HepG2 (cell line): Measurements from ENCODE around the gene KMT2D. TPM values are rescaled to one million over a fixed set of nuclear protein-coding genes. Genes with fewer than 3 reads are reported as not detected.

Experiments
- ARHGAP35 ChIP-seq: sonication (generic); formaldehyde crosslinking; IDR thresholded peaks from 2 replicates; pipeline ENCODE4 v1.9.0; 2022; ENCODE audit warnings: mild to moderate bottlenecking, inconsistent platforms, moderate library complexity, missing genetic modification reagents, borderline replicate concordance
- CEBPG ChIP-seq: IDR thresholded peaks from 2 replicates; pipeline ENCODE4 v1.6.1; 2016
- FOXO1 ChIP-seq: sonication (generic); formaldehyde crosslinking; IDR thresholded peaks from 2 replicates; pipeline ENCODE4 v1.4.0; 2020; ENCODE audit warnings: missing genetic modification reagents
- KAT2B ChIP-seq: fragments of 150-350 bp; IDR thresholded peaks from 2 replicates; pipeline ENCODE4 v1.6.1; 2014; ENCODE audit warnings: low read depth, low read length, borderline replicate concordance
- KAT7 ChIP-seq: IDR thresholded peaks from 2 replicates; pipeline ENCODE4 v1.6.1; 2018; ENCODE audit warnings: borderline replicate concordance, missing compliant biosample characterization
- U2AF1 ChIP-seq: fragments of 200-400 bp; formaldehyde crosslinking; optimal IDR thresholded peaks from 2 replicates; pipeline ENCODE3; 2017; ENCODE audit warnings: mild to moderate bottlenecking, low read depth, low read length
- ZNF282 ChIP-seq: fragments of 450-650 bp; IDR thresholded peaks from 2 replicates; pipeline ENCODE4 v1.6.1; 2018; ENCODE audit not compliant: partially characterized antibody
- ZNF501 ChIP-seq: sonication (generic); formaldehyde crosslinking; IDR thresholded peaks from 2 replicates; pipeline ENCODE4 v1.5.1; 2020; ENCODE audit warnings: mild to moderate bottlenecking, moderate library complexity, missing genetic modification reagents
- polyA plus RNA-seq, 8 experiments: library from polyadenylated mRNA; depleted of rRNA in 3 of 8; stranded (reverse) in 7 of 8; unstranded in 1 of 8; fragments of >200 nt; fragmentation: Illumina TruSeq in 4 of 8; extraction: Trizol in 4 of 8; gene quantifications; 2 replicates each; pipeline versions ENCODE4 v1.2.1 to v1.2.3, GENCODE V29; 2011 to 2016; ENCODE audit warnings: low read depth in 4 of 8, missing spikeins in 1 of 8, mixed read lengths in 1 of 8; ENCODE audit not compliant: insufficient read depth in 1 of 8
- total RNA-seq, 5 experiments: library from RNA; depleted of rRNA; stranded (reverse); fragments of >200 nt; fragmentation: Illumina TruSeq; extraction: Trizol; gene quantifications; 2 replicates each; pipeline ENCODE4 v1.2.3, GENCODE V29; 2016; ENCODE audit warnings: low read depth in 1 of 5
- TF ChIP-seq, protein P1 (sequence below), 2 experiments: sonication (generic) in 1 of 2; formaldehyde crosslinking in 1 of 2; IDR thresholded peaks; 2 replicates each; pipeline versions ENCODE4 v1.4.0 to v1.6.1; 2016 to 2020; ENCODE audit warnings: borderline replicate concordance in 1 of 2, low read depth in 1 of 2, mild to moderate bottlenecking in 1 of 2, missing genetic modification reagents in 1 of 2

KMT2D gene
- total and polyA plus RNA-seq, 2 of the 13 experiments (the other 11 are each of a cell fraction or from before 2014, with no cell fraction given): 8.1 to 10.4 TPM

DNA sequence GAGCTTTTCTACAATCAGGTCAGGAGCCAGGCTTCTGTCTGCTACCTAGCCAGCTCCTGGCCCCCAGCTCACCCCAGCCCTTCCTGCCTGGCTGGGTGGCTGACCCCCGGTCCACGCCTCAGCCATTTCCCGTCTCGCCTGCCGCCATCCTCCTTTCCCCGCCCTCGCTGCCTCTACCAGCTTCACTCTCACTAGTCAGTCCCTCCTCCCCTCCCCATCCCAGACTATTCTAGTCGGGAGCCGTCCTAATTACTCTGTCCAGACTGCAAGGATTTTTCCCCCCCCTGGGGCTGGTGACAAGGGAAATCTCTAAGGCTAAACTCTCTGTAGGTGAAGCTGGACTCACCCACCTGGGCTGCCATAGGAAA is 33.2 kb upstream of the KMT2D start (continued):
- TF ChIP-seq, protein P1, sequence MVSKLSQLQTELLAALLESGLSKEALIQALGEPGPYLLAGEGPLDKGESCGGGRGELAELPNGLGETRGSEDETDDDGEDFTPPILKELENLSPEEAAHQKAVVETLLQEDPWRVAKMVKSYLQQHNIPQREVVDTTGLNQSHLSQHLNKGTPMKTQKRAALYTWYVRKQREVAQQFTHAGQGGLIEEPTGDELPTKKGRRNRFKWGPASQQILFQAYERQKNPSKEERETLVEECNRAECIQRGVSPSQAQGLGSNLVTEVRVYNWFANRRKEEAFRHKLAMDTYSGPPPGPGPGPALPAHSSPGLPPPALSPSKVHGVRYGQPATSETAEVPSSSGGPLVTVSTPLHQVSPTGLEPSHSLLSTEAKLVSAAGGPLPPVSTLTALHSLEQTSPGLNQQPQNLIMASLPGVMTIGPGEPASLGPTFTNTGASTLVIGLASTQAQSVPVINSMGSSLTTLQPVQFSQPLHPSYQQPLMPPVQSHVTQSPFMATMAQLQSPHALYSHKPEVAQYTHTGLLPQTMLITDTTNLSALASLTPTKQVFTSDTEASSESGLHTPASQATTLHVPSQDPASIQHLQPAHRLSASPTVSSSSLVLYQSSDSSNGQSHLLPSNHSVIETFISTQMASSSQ (IDR thresholded peaks at IDR 0.05; ENCODE audit: low read depth): no peak
- TF ChIP-seq, protein P1 (CRISPR knock-in tag; IDR thresholded peaks at IDR 0.05; ENCODE audit: borderline replicate concordance): no peak
- TF ChIP-seq ZNF501 (CRISPR knock-in tag) (no peak), U2AF1 (no peak), KAT2B (no peak), ARHGAP35 (CRISPR knock-in tag) (no peak), ZNF282 (no peak), CEBPG (CRISPR knock-in tag) (no peak), FOXO1 (no peak), KAT7 (CRISPR knock-in tag) (no peak)
